Mammary epithelial cell (primary cell): ENCODE results near the gene STK11.

Experiments
- EZH2 ChIP-seq: IDR thresholded peaks from 2 replicates; pipeline ENCODE4 v1.6.1; 2012; ENCODE audit warnings: low read length, inconsistent platforms, borderline replicate concordance
- TF ChIP-seq, protein P1 (sequence below), 2 donors: IDR thresholded peaks in 1 of 2; conservative IDR thresholded peaks in 1 of 2; 2 replicates each; pipeline ENCODE4 v1.5.1; 2011 to 2012; ENCODE audit warnings: inconsistent platforms in 2 of 2, low read length in 2 of 2, mild to moderate bottlenecking in 2 of 2, control low read depth in 1 of 2, low read depth in 1 of 2; ENCODE audit not compliant: insufficient read depth in 1 of 2; ENCODE audit errors: extremely low read depth in 1 of 2

GRCh38 chr19:1233115-1233667 is 27.6 kb downstream of the STK11 start:
- TF ChIP-seq, protein P1, sequence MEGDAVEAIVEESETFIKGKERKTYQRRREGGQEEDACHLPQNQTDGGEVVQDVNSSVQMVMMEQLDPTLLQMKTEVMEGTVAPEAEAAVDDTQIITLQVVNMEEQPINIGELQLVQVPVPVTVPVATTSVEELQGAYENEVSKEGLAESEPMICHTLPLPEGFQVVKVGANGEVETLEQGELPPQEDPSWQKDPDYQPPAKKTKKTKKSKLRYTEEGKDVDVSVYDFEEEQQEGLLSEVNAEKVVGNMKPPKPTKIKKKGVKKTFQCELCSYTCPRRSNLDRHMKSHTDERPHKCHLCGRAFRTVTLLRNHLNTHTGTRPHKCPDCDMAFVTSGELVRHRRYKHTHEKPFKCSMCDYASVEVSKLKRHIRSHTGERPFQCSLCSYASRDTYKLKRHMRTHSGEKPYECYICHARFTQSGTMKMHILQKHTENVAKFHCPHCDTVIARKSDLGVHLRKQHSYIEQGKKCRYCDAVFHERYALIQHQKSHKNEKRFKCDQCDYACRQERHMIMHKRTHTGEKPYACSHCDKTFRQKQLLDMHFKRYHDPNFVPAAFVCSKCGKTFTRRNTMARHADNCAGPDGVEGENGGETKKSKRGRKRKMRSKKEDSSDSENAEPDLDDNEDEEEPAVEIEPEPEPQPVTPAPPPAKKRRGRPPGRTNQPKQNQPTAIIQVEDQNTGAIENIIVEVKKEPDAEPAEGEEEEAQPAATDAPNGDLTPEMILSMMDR (conservative IDR thresholded peaks at IDR 0.05 in 1 of 2, IDR thresholded peaks at IDR 0.05 in 1 of 2; ENCODE audit: extremely low read depth in 1 of 2, insufficient read depth in 1 of 2, low read depth in 1 of 2, low read length in 2 of 2): no peak
- TF ChIP-seq EZH2: no peak
